Thyroid gland (tissue), 4 donors: Measurements from ENCODE around the gene CDC42EP1. TPM values are rescaled to one million over a fixed set of nuclear protein-coding genes. Genes with fewer than 3 reads are reported as not detected.
"Not testable (repeated sequence)": the region's sequence is repeated elsewhere in the genome, so short reads cannot be mapped to it uniquely, and the experiment has no call there.

ENCODE experiments used
- DNase-seq, 2 donors: peaks; one replicate each; pipeline ENCODE4 v3.0.0-alpha.2; 2019
- H3K27ac ChIP-seq, 3 donors: fragments of 200-600 bp; sonication (generic); 1 replicate in 2 of 3; 2 replicates in 1 of 3; pipeline ENCODE4 v1.5.1; 2016 to 2019; ENCODE audit warnings: mild to moderate bottlenecking in 1 of 3, moderate library complexity in 1 of 3
- H3K27me3 ChIP-seq: fragments of 200-600 bp; sonication (generic); one replicate; pipeline ENCODE4 v1.5.1; 2019
- H3K36me3 ChIP-seq, 2 donors: fragments of 200-600 bp; sonication (generic); one replicate each; pipeline ENCODE4 v1.5.1; 2016 to 2019
- H3K4me1 ChIP-seq, 2 donors: fragments of 200-600 bp; sonication (generic); one replicate each; pipeline ENCODE4 v1.5.1; 2017 to 2019
- H3K4me3 ChIP-seq, 3 donors: fragments of 200-600 bp; sonication (generic); replicated peaks in 1 of 3; 1 replicate in 2 of 3; 2 replicates in 1 of 3; pipeline ENCODE4 v1.5.1; 2016; ENCODE audit warnings: mild to moderate bottlenecking in 1 of 3
- H3K9me3 ChIP-seq: fragments of 200-600 bp; sonication (generic); one replicate; pipeline ENCODE4 v1.5.1; 2017
- POLR2A ChIP-seq, 2 donors: fragments of 450-650 bp; IDR thresholded peaks; one replicate each; pipeline ENCODE4 v1.6.1; 2017; ENCODE audit warnings: antibody characterized with exemption in 2 of 2, mild to moderate bottlenecking in 2 of 2, moderate library complexity in 1 of 2
- WGBS, 2 donors: methylation state at CpG; one replicate each; pipeline ENCODE4 v1.1.5; 2017; 5-methylcytosine and 5-hydroxymethylcytosine counted together
- intact Hi-C: fragments of 100-400 bp; cut with DNase I; formaldehyde crosslinking; loops from one replicate; pipeline ENCODE4 v1.15.1; 2023
- total RNA-seq, 4 donors: library from RNA; depleted of rRNA; stranded (reverse); fragments of >200 nt; gene quantifications; one replicate each; pipeline ENCODE4 v1.2.3, GENCODE V29; 2016
- TF ChIP-seq, protein P1 (sequence below), 6 experiments: fragments of 200-600 bp in 3 of 6; fragments of 450-650 bp in 3 of 6; sonication (generic) in 3 of 6; IDR thresholded peaks; one replicate each; pipeline ENCODE4 v1.5.1; 2016 to 2019; ENCODE audit warnings: antibody characterized with exemption in 6 of 6, mild to moderate bottlenecking in 2 of 6, inconsistent platforms in 1 of 6, moderate library complexity in 1 of 6

Gene CDC42EP1
- total RNA-seq, 4 donors from 2014 or later, result 15.7 to 23.3 (median 18.3) TPM

DNA sequence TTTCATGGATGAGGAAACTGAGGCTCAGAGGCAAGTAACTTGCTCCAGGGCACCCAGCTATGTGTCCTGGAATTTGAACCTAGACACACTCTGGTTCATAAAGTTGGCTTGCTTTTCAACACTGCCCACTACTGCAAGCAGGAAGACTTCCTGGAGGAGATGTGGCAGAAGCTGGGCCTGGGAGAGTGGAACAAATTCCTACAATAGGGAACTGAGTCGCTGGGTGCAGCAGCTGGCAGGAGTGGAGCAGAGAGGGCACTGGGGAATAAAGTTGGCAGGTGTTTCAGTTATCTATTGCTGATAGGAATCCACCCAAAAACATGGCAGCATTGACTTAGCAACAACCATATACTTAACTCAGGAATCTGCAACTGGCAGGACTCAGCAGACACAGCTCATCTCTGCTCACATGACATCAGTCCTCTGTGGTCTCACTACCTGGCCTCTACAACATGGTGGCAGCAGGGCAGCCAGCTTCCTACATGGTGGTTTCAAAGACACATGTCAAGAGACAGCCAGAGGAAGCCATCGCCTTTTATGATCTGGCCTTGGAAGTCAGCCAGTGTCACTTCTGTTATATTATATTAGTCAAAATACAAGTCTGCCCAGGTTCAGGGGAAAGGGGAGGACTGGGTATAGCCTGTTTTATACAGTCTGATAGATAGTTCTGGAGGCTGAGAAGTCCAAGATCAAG is 30.5 kb upstream of the CDC42EP1 start:
- intact Hi-C loops, result no loop called here
- Histone ChIP-seq H3K27ac (no peak overlapping the region), H3K4me1 (peaks cover 0 to 6% of the 10 kb centered on the region in 2 donors), H3K36me3 (no peaks in the 10 kb centered on the region), H3K9me3 (no peaks in the 10 kb centered on the region), H3K27me3 (no peaks in the 10 kb centered on the region), H3K4me3 (no peak overlapping the region)
- WGBS, 2 donors, result 66 to 84% methylated on average over 2 of the region's 2 CpGs
- no peak for TF ChIP-seq POLR2A (IDR thresholded peaks at IDR 0.05)
- TF ChIP-seq, protein P1, sequence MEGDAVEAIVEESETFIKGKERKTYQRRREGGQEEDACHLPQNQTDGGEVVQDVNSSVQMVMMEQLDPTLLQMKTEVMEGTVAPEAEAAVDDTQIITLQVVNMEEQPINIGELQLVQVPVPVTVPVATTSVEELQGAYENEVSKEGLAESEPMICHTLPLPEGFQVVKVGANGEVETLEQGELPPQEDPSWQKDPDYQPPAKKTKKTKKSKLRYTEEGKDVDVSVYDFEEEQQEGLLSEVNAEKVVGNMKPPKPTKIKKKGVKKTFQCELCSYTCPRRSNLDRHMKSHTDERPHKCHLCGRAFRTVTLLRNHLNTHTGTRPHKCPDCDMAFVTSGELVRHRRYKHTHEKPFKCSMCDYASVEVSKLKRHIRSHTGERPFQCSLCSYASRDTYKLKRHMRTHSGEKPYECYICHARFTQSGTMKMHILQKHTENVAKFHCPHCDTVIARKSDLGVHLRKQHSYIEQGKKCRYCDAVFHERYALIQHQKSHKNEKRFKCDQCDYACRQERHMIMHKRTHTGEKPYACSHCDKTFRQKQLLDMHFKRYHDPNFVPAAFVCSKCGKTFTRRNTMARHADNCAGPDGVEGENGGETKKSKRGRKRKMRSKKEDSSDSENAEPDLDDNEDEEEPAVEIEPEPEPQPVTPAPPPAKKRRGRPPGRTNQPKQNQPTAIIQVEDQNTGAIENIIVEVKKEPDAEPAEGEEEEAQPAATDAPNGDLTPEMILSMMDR (IDR thresholded peaks at IDR 0.05), result no peak
- no peak for DNase-seq

DNA sequence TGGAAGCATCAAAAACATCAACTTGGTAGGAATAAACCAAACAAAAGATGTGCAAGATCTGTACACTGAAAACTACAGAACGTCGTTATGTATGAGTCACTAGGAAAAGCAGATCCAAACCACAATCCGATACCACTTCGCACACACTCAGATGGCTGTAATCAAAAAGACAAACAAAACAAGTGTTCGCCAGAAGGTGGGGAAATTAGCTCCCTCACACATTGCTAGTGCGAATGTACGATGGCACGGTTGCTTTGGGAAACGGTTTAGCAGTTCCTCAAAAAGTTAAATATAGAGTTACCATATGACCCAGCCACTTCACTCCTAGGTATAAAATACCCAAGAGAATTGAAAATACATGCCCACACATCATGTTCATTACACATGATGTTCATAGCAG is 26.3 kb upstream of the CDC42EP1 start:
- H3K27ac ChIP-seq, result no peak overlapping the region
- 77 to 81% methylated on average over 9 of the region's 9 CpGs for WGBS, 2 donors
- TF ChIP-seq POLR2A (IDR thresholded peaks at IDR 0.05), result no peak
- TF ChIP-seq, protein P1 (IDR thresholded peaks at IDR 0.05), result no peak
- H3K36me3 ChIP-seq, result no peaks in the 10 kb centered on the region
- intact Hi-C loops, result no loop called here
- no peaks in the 10 kb centered on the region for H3K9me3 ChIP-seq
- H3K4me3 ChIP-seq, result no peak overlapping the region
- no peak for DNase-seq
- H3K27me3 ChIP-seq, result no peaks in the 10 kb centered on the region
- peaks cover 4 to 6% of the 10 kb centered on the region in 2 donors for H3K4me1 ChIP-seq

DNA sequence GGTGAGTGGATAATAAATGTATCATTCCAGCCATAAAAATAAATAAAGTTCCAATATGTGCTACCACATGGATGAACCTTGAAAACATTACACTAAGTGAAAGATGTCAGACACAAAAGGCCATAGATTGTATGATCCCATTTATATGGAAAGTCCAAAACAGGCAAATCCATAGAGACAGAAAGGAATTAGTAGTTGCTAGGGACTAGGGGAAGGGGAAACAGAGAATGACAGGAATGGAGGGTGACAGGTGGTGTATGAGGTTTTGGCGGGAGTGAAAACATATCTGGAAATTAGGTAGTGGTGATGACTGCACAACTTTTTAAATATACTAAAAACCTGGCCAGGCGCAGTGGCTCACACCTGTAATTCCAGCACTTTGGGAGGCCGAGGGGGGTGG is 25.8 kb upstream of the CDC42EP1 start:
- H3K36me3 ChIP-seq, result no peaks in the 10 kb centered on the region
- H3K9me3 ChIP-seq, result no peaks in the 10 kb centered on the region
- WGBS, 2 donors, result 88 to 93% methylated on average over 3 of the region's 3 CpGs
- peaks cover 5 to 11% of the 10 kb centered on the region in 2 donors for H3K4me1 ChIP-seq
- H3K27ac ChIP-seq, result no peak overlapping the region
- no peak for DNase-seq
- TF ChIP-seq, protein P1 (IDR thresholded peaks at IDR 0.05), result no peak
- TF ChIP-seq POLR2A (IDR thresholded peaks at IDR 0.05), result no peak
- H3K27me3 ChIP-seq, result no peaks in the 10 kb centered on the region
- no peak overlapping the region for H3K4me3 ChIP-seq
- intact Hi-C loops, result no loop called here

DNA sequence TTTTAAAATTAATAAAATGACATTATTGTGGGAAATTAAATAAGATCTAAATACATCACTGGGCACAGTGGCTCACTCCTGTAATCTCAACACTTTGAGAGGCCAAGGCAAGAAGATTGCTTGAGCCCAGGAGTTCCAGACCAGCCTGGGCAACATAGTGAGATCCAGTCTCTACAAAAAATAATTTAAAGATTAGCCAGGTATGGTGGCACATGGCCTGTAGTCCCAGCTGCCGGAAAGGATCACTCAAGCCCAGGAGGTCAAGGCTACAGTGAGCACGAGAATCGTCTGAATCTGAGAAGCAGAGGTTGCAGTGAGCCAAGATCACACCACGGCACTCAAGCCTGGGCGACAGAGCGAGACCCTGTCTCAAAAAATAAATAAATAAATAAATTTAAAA is 25.1 kb upstream of the CDC42EP1 start:
- Histone ChIP-seq H3K36me3 (no peaks in the 10 kb centered on the region), H3K9me3 (no peaks in the 10 kb centered on the region), H3K4me3 (no peak overlapping the region), H3K4me1 (peaks cover 5 to 11% of the 10 kb centered on the region in 2 donors), H3K27me3 (no peaks in the 10 kb centered on the region), H3K27ac (no peak overlapping the region)
- WGBS, 2 donors, result 72% methylated on average over 6 of the region's 6 CpGs
- no peak for TF ChIP-seq POLR2A (IDR thresholded peaks at IDR 0.05)
- TF ChIP-seq, protein P1 (IDR thresholded peaks at IDR 0.05), result no peak
- intact Hi-C loops, result no loop called here
- DNase-seq, result no peak

DNA sequence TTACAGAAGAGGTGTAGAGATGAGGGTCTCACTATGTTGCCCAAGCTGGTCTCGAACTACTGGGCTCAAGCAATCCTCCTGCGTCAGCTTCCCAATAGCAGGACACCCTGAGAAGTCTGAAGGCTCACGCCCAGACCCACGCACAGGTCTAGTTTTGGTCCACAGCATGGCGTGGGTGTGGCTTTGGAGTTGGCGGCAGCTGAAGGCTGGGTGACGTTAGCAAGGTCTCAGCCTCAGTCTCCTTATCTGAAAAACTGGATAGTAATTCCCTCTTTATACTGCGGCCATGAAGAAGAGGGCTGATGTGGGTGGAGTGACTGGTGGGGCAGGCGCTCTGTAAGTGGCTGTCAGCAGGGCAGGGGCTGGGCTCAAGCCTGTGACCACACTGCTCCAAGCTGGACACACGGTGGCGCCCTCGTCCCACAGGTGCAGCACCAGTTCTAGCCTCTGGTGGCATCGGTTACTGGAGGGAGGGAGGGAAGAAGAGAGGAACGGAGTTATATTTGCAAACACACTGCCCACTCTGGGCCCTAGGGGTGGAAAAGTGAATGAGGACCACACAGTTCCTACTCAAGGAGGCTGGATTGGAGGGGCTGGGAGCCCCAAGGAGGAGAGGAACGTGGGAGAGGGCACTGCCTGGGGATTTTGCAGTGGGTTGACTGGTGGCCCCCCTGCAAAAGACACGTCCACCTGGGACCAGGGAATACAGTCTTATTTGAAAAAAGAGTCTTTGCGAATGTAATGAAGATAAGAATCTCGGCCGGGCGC is 21.5 kb upstream of the CDC42EP1 start:
- no peaks in the 10 kb centered on the region for H3K9me3 ChIP-seq
- peak; percentile 92 to 95 for DNase-seq
- H3K27ac ChIP-seq, result no peak overlapping the region
- intact Hi-C loops, result no loop called here
- H3K36me3 ChIP-seq, result no peaks in the 10 kb centered on the region
- TF ChIP-seq, protein P1 (IDR thresholded peaks at IDR 0.05), result peak; percentile 90 to 100 (median 97)
- TF ChIP-seq POLR2A (IDR thresholded peaks at IDR 0.05), result no peak
- WGBS, 2 donors, result 11 to 25% methylated on average over 16 to 20 of the region's 20 CpGs
- H3K4me3 ChIP-seq, result no peak overlapping the region
- peaks cover 5 to 11% of the 10 kb centered on the region in 2 donors for H3K4me1 ChIP-seq
- no peaks in the 10 kb centered on the region for H3K27me3 ChIP-seq

DNA sequence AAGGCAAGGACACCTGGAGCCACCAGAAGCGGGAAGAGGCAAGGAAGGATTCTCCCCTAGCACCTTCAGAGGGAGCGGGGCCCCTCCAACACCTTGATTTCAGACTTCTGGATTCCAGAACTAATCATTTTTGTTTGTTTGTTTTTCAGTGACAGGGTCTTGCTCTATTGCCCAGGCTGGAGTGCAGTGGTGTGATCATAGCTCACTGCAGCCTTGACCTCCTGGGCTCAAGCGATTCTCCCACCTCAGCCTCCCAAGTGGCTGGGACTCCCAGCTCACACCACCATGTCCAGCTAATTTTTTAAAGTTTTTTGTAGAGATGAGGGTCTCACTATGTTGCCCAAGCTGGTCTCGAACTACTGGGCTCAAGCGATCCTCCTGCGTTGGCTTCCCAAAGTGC is 20.5 kb upstream of the CDC42EP1 start:
- not testable (repeated sequence) for H3K27me3 ChIP-seq, H3K4me3 ChIP-seq, H3K9me3 ChIP-seq, H3K36me3 ChIP-seq, DNase-seq, H3K27ac ChIP-seq
- peaks cover 5 to 11% of the 10 kb centered on the region in 2 donors for H3K4me1 ChIP-seq
- 91 to 96% methylated on average over 6 of the region's 6 CpGs for WGBS, 2 donors
- intact Hi-C loops, result loop anchor here (2.0 to 10.0 kb wide), 2 partner anchors 27 to 55 kb away; no protein-coding TSS in a partner anchor

DNA sequence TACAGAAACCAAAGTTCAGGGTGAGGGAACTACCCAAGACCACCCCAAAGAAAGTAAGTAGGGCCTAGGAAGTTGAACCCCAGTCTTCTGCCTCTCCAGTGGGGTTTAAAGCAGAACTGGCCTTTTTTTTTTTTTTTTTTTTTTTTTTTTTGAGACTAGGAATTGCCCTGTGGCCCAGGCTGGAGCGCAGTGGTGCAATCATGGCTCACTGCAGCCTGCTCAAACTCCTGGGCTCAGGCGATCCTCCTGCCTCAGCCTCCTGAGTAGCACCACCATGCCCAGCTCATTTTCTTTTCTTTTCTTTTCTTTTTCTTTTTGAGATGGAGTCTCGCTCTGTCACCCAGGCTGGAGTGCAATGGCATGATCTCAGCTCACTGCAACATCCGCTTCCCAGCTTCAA is 17.9 kb upstream of the CDC42EP1 start:
- H3K4me3 ChIP-seq, H3K36me3 ChIP-seq, DNase-seq, H3K27me3 ChIP-seq, H3K9me3 ChIP-seq, H3K27ac ChIP-seq: not testable (repeated sequence)
- peaks cover 24 to 34% of the 10 kb centered on the region in 2 donors for H3K4me1 ChIP-seq
- 98% methylated on average over 4 of the region's 4 CpGs for WGBS, 2 donors
- intact Hi-C loops, result loop anchor here (10.0 kb wide), 1 partner anchor 52 kb away; no protein-coding TSS in a partner anchor
